ENCODE data around the gene HSD17B14.
"Not testable (repeated sequence)": the region's sequence is repeated elsewhere in the genome, so short reads cannot be mapped to it uniquely, and the experiment has no call there.

The HSD17B14 gene

DNA sequence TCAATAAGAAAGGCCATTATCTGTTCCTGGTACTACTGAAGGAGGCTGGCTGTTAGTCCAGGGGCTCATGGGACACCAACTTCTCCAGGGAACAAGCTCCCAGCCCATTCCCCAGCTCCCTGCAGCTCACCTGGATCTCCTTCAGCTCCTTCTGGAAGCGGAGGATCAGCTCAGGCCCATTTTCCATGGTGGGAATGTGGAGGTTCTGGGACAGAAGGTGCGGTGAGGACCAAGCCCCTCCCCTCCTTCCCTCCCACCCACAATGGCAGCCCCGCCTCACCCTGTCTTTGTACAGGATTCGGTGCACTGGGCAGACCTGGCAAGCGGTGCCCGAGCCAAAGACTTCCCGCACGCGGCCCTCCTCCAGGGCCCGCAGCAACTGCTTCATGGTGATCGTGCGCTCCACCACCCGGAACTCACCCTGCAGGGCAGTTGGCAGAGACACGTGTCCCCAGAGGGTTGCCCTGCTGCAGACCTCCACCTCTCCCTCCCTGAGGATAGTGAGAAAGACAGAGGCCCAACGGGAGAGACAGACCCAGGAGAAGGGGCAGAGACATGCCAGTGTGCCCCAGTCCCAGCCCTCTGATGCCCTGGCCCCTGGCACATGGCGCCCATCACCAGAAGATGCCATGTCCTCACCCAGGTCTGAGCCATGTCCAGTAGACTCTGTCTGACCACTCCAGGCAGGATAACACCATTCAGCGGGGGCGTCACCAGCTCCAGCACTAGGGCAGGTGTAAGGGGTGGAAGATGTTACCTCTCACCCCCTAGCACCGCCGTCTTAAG lies 39.8 kb downstream of the HSD17B14 start:
- DNase-seq (ENCODE audit: low spot score) = no peak

DNA sequence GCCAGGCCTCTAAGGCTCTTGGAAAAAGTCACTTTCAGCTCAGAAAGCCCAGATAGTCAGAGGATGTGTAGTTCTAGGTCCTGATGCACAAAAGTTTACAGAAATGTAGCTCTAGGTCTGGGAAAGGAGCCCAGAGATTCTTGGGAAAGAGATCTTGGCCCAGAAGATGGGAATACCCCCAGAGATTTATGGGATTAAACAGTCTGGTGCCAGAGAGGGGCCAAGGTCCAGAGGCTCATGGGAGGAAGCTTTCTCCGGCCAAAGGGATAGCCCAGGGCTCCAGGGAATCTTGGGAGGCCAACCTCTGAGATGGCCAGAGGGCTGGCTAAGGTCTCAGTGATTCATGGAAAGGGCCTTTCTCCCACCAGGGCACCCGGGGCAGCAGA lies 40.6 kb downstream of the HSD17B14 start:
- no peak for DNase-seq (ENCODE audit: low spot score)

DNA sequence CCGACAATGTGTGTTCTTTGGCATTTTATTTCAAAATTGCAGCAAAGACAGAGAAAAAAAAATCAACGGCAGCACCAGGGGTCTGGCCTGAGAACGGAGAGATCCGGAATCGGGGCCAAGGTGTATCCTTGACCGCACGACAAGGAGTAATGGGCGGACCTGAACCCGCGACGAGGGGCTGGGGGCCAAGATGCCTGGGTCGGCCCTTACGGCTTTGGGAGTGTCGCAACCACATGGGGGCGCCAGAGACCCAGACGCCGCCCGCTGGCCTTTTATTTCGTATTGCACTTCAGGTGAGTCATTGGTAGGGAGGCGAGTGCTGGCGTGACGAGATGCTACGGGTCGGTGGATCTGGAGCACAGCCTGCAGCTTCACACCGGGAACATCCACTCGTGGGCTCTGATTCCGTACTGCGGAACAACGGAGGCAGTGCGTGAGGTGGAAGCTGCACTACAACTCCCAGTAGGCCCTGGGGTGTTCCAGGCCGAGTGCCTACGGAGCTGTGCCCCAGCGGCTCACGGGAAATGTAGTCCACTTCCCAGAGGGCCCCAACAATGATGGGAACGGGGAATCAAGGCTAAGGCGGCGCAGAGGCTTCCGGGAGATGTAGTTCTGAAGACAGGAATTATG lies 41.1 kb downstream of the HSD17B14 start:
- peak; percentile 98 for DNase-seq (ENCODE audit: low spot score)

DNA sequence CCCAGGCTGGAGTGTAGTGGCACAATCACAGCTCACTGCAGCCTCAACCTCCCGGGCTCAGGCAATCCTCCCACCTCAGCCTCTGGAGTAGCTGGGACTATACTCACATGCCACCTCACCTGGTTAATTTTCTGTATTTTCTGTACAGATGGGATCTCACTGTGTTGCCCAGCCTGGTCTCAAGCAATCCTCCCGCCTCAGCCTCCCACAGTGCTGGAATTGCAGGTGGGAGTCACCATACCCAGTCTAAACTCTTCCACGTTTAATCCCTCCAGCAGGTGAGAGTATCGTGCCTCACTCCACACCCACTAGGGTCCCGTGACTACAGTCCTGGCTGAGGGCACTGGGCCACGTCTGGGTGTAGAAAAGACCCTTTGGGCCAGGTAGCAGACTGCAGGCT lies 42.0 kb downstream of the HSD17B14 start:
- no peak for DNase-seq (ENCODE audit: low spot score)

DNA sequence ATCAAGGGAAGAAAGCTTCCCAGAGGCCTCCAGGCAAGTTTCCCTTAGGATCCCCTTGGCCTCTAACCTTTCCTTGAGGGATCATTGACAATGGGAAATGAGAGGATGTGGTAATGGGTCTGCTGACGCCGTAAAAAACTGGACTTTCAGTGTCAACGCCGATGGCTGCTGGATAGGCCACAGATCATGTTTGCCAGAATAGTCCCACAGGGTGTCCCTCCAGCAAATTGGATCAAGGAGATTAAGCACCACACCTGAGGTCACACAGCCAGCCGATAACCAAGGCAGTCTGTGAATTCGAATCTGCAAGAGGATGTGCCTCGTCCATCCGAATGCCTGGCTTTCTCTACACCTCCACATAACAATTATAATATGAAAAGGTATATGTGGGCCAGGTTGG lies 43.0 kb downstream of the HSD17B14 start:
- DNase-seq (ENCODE audit: low spot score) = no peak

DNA sequence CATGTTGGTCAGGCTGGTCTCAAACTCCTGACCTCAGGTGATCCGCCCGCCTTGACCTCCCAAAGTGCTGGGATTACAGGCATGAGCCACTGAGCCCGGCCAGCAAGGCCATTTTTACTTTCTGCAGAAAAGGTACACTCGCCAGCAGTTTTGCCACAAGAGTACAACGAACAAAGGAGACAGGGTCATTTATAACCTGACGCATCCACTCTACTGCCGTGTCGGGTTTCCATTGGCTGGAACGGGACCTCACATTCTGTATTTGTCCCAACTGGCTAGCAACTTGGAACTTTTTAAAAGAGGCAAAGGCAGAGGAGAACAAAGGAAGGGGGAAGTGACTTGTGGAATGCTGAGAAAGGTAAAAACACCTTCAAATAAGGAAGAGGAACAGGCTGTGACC lies 49.0 kb downstream of the HSD17B14 start:
- DNase-seq (ENCODE audit: low spot score) = not testable (repeated sequence)

DNA sequence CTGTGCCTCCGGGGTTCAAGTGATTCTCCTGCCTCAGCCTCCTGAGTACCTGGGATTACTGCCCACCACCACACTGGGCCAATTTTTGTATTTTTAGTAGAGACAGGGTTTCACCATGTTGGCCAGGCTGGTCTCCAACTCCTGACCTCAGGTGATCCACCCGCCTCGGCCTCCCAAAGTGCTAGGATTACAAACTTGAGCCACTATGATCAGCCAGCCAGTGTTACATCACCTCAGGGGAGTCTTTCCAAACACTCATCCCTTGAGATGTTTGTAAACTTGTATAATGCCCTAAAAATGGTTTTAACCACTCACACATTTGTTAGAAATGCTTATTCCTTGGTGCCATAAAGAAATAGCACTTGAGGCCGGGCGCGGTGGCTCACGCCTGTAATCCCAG lies 49.9 kb downstream of the HSD17B14 start:
- DNase-seq (ENCODE audit: low spot score) = not testable (repeated sequence)

DNA sequence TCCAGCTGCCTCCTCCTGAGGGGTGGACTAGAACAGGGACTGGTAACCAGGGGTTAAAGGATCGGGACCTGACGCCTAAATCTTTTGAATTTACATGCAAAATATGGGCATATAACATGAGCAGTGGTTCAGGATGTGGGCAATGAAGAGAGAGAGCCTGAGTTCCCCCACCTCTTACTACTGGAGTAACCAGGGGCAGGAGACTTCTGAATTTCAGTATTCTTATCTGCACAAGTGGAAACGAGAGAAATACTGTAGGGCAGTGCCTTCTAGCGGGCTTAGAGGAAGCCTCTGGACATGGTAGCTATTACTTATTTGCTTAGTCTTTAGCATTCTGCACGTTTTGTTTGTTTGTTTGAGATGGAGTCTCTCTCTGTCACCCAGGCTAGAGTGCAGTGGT lies 51.8 kb downstream of the HSD17B14 start:
- peak; percentile 36 for DNase-seq (ENCODE audit: low spot score)

DNA sequence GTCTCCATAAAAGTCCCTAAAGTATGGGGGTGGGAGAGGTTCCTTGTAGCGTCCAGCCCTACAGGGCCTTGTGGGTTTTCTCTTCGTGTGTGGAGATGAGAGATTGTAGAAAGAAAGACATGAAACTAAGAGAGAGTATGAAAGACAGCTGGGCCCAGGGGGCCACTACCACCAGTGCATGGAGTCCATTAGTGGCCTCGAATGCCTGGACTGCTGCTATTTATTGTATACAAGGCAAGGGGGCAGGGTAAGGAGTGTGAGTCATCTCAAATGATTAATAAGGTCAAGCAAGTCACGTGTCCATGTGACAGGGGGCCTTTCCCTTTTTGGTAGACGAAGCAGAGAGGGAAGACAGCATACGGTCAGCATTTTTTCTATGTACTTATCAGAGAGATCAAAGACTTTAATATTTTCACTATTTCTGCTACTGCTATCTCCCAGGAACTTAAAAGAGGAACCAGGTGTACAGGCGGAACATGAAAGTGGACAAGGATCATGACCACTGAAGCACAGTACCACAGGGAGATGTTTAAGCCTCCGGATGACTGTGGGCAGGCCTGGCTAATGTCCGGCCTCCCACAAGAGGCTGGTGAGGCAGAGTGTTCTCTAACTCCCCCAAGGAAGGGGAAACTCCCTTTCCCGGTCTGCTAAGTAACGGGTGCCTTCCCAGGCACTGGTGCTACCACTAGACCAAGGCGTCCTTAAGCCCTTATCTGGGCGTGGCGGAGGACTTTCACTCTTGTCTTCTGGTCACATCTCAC lies 55.5 kb downstream of the HSD17B14 start:
- DNase-seq (ENCODE audit: low spot score) = no peak

DNA sequence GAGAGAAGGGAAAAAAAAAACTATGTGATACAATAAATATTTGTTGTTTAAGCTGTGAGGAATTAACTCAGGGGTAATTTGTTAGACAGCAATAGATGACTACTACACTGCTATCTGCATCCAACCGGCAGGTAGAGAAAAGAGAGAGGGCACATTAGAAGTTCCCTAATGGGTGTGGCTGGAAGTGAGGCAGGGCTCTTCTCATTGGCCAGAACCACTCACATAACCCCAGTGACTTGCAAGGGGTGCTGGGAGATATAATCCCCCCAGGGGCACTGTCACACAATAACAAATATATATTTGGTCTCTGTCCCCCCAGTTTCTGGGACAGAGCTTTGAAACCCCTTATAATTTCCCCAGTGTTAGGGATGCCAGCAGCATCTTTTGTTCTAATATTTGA lies 56.7 kb downstream of the HSD17B14 start:
- no peak for DNase-seq (ENCODE audit: low spot score)

DNA sequence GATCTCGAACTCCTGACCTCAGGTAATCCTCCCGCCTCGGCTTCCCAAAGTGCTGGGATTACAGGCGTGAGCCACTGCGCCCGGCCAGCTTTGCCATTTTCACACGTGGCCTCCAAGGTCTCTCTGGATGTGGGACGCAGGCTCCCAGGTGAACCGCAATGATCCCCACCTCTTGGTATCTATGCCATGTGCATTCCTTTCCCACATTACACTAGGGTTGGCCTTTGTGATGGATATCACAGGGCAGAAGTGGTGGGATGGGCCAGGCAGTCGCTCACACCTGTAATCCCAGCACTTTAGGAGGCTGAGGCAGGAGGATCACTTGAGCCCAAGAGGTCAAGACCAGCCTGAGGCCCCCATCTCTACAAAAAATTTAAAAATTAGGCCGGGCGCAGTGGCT lies 58.6 kb downstream of the HSD17B14 start:
- no peak for DNase-seq (ENCODE audit: low spot score)

DNA sequence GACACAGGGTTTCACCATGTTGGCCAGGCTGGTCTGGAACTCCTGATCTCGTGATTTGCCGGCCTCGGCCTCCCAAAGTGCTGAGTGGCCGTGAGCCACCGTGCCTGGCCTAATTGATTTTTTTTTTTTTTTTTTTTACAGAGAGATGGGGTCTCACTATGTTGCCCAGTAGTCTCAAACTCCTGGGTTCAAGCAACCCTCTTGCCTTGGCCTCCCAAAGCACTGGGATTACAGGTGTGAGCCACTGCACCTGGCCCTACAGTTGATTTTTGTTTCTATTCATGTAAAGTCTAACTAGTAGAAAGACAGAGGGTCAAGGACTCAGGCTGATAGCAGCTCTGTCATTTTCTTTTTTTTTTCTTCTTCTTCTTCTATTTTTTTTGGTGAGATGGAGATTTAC lies 59.2 kb downstream of the HSD17B14 start:
- DNase-seq (ENCODE audit: low spot score) = no peak

DNA sequence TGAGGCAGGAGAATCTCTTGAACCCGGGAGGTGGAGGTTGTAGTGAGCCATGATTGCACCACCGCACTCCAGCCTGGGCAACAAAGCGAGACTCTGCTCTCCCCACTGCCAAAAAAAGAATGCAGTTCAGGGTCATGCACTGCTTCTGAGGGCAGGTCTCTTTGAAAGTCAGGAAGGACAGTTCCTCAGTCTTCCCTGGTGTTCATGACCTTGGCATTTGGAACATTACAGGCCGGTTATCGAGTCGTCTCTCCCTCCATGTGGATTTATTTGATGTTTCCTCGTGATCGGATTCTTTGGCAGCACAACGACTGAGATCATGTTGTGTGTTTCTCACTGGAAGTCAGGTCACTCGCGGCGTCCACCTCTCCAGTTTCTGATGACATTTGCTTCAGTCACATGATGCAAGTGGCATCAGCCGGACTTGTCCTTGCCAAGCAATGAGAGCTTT lies 63.8 kb downstream of the HSD17B14 start:
- no peak for DNase-seq (ENCODE audit: low spot score)

DNA sequence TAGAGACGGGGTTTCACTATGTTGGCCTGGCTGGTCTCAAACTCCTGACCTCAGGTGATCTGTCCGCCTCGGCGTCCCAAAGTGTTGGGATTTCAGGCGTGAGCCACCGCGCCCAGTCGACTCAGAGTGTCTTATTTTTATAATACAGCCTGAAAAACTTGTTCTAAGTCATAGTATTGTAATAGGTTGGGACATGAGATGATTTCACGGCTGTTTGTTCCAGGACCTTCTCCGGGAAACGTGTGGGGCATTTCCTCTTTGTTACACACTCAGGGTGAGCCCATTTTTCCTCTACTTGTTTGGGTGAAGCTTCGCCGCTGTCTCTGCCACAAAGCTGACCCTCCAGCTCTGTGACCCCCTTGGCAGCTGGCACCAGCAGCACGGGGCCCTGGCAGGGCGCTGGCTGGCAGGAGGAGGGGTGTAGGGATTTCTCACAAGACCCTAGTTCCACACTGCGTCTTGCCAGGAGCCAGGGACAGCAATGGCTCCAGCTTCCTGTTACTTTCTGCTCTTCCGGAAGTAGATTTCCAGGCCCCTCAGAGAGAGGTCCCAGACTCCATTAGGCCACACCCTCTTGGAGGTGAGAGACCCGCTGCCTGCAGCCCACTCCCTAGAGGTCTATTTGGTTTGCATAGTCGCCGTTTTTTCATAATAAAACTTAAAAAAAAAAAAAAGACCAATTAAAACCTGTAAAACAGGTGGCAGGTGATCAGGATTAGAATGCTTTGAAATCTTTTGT lies 65.4 kb downstream of the HSD17B14 start:
- DNase-seq (ENCODE audit: low spot score) = no peak

DNA sequence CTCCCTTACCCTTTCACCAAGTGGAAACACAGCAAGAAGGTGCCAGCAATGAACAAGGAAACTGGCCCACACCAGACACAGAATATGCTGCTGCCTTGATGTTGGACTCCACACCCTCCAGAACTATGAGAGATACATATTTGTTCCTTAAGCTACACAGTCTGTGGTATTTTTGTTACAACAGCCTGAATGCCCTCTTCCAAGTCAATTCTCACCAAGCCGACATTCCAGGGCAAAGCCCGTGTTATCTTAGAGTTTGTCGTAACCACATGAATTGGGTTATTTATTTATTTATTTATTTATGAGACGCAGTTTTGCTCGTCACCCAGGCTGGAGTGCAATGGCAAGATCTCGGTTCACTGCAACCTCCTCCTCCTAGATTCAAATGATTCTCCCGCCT lies 66.0 kb downstream of the HSD17B14 start:
- no peak for DNase-seq (ENCODE audit: low spot score)

DNA sequence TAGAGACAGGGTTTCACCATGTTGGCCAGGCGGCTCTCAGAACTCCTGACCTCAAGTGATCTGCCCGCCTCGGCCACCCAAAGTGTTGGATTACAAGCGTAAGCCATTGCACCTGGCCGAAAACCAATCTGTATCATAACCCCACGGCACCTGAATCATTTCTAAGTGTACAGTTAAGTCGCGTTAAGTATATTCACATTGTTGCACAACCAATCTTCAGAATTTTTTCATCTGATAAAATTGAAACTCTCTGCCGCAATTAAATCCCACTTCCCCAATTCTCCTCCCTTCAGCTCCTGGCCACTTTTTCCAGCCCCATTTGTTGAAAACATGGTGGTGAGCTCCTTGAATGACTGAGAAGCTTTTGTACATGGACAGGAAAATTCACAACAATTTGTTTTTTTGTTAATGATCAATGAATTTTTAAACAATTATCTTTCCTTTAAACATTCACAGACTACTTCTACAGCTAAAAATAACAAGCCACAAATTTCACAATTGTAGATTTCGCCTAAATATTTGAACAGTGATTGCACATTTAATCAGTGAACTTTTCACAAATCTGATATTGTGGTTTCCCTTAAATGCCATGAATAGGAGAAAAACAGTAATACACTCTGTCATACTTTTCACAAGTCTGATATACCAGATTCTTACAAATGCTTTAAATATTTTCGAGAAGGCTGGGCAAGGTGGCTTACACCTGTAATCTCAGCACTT lies 67.1 kb downstream of the HSD17B14 start:
- no peak for DNase-seq (ENCODE audit: low spot score)

DNA sequence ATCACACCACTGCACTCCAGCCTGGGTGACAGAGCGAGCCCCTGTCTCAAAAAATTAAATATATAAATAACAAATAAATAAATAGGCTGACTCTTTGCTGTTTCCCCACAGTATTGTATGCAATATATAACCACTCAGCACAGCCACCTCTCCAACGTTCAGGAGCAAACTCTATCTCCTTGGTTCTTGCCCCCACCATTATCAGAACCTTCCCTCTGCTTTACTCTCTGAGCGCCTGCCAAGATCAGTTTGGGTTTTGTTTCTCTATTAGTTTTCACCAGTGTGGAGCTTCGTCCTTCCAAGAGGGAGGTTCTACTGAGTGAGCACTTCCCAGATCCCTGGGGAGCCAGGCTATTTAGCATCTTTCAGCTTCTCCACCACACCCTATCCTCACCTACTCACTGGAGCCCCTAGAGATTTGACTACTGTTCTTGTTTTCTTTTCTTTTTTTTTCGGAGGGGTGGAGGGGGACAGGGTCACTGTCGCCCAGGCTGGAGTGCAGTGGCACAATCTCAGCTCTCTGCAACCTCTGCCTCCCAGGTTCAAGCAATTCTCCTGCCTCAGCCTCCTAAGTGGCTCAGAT lies 68.0 kb downstream of the HSD17B14 start:
- not testable (repeated sequence) for DNase-seq (ENCODE audit: low spot score)

DNA sequence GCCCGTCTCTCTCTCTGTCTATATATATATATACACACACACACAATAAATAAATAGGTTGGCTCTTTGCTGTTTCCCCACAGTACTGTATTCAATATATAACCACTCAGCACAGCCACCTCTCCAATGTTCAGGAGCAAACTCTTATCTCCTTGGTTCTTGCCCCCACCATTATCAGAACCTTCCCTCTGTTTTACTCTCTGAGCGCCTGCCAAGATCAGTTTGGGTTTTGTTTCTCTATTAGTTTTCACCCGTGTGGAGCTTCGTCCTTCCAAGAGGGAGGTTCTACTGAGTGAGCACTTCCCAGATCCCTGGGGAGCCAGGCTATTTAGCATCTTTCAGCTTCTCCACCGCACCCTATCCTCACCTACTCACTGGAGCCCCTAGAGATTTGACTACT lies 70.5 kb downstream of the HSD17B14 start:
- not testable (repeated sequence) for DNase-seq (ENCODE audit: low spot score)
